BE2C (cell line): ENCODE data around the gene ATN1.
"Not testable (repeated sequence)": the region's sequence is repeated elsewhere in the genome, so short reads cannot be mapped to it uniquely, and the experiment has no call there.

Experiments
- DNase-seq: peaks from one replicate; pipeline ENCODE4 v3.0.0-alpha.2; 2020
- H3K27me3 ChIP-seq: fragments of 250-450 bp; sonication (Bioruptor Pico); 2 replicates; pipeline ENCODE4 v1.5.1; 2020; ENCODE audit warnings: mild to moderate bottlenecking
- H3K36me3 ChIP-seq: fragments of 250-450 bp; sonication (Bioruptor Pico); 2 replicates; pipeline ENCODE4 v1.5.1; 2020; ENCODE audit warnings: mild to moderate bottlenecking
- H3K4me1 ChIP-seq: fragments of 250-450 bp; sonication (Bioruptor Pico); 2 replicates; pipeline ENCODE4 v1.5.1; 2020
- H3K4me3 ChIP-seq: 2 replicates; pipeline ENCODE4 v1.5.1; 2011; ENCODE audit warnings: low read depth, low read length
- H3K9me3 ChIP-seq: fragments of 250-450 bp; sonication (Bioruptor Pico); 2 replicates; pipeline ENCODE4 v1.5.1; 2020
- TF ChIP-seq, protein P1 (sequence below): IDR thresholded peaks from 2 replicates; pipeline ENCODE4 v1.5.1; 2012; ENCODE audit warnings: mild to moderate bottlenecking, low read depth, low read length

ATN1 gene

DNA sequence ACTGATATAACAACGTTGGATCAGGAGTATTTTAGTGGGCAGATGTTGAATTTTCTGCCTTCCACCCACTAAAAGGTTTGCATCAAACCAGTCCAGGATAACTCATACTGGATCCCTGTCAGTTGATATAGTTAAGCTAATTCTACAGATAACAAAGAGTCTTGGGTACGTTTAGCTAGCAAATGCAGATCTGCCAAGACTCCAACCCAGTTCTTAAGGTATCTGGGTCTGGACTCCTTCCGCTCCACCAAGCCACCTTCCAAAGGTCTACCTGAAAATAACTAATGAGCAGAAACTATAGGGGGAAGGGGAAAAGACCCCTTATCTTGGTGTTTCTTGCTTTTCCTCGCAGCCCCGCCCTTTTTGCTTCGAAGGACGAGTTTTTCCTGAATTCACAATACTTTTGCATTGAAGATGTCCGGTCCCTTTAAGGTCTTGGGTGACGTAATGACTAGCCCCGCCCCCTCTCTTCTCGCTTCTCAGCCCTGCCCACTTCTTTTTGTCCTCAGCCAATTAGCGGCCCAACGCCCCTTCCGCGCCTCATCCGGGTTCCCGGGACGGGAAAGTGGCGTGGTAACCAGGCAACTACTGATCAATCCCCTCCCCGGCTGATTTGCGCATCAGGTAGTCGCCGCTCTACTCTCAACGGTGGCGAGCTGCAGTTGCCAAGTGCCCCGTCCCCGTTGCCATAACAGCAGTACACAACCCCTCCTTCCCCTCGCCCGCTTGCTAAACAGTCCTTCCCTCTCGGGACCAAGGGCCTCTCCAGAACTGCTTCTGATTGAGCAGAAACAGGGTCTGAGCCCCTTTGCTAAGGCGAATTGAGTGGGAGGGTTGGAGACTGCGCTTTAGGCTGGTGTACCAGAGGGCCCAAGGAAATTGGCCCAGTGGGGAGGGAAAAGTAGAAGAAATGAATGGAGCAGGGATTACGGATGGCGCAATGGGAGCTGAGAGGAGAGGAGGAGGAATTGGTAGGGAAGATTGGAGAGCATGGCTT lies 23.2 kb upstream of the ATN1 start, which contains the start of gene LRRC23:
Gene LRRC23, plus strand, starts transcription at position 543 of the 997 bp plus-strand sequence. CDS start 812 bp downstream, outside the sequence.
- TF ChIP-seq, protein P1, sequence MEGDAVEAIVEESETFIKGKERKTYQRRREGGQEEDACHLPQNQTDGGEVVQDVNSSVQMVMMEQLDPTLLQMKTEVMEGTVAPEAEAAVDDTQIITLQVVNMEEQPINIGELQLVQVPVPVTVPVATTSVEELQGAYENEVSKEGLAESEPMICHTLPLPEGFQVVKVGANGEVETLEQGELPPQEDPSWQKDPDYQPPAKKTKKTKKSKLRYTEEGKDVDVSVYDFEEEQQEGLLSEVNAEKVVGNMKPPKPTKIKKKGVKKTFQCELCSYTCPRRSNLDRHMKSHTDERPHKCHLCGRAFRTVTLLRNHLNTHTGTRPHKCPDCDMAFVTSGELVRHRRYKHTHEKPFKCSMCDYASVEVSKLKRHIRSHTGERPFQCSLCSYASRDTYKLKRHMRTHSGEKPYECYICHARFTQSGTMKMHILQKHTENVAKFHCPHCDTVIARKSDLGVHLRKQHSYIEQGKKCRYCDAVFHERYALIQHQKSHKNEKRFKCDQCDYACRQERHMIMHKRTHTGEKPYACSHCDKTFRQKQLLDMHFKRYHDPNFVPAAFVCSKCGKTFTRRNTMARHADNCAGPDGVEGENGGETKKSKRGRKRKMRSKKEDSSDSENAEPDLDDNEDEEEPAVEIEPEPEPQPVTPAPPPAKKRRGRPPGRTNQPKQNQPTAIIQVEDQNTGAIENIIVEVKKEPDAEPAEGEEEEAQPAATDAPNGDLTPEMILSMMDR: no peak
- Histone ChIP-seq H3K9me3 (no peaks in the 10 kb centered on the region), H3K36me3 (no peaks in the 10 kb centered on the region), H3K4me3 (peak within 1 kb of the TSS; percentile 84), H3K4me1 (peaks cover 7% of the 10 kb centered on the region), H3K27me3 (no peaks in the 10 kb centered on the region)
- DNase-seq: peak; percentile 97

DNA sequence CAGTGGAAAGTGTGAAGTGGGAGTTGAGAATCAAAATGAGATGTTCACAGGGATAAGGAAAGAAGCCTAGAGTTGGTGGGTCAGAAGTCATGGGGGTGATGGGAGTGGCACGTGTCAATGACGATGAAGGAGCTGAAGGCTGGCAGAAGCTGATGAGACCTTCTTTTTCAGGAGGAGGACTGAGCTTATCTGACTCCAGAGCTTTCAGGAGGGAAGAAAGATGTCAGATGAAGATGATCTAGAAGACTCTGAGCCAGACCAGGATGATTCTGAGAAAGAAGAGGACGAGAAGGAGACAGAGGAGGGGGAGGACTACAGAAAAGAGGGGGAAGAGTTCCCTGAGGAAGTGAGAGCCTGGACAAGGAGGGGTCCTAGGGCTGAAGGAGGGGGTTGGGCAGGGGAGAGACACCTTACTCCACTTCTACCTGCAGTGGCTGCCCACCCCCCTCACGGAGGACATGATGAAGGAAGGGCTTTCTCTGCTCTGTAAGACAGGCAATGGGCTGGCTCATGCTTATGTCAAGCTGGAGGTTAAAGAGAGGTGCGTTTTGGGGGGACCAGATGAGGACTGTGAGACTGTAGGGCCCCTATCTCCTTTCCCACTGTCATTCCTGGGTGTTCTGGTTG lies 22.2 kb upstream of the ATN1 start:
- no peak for DNase-seq
- Histone ChIP-seq H3K9me3 (no peaks in the 10 kb centered on the region), H3K27me3 (no peaks in the 10 kb centered on the region), H3K36me3 (no peaks in the 10 kb centered on the region), H3K4me3 (peak overlapping the region; percentile 84), H3K4me1 (peaks cover 7% of the 10 kb centered on the region)
- TF ChIP-seq, protein P1: no peak

DNA sequence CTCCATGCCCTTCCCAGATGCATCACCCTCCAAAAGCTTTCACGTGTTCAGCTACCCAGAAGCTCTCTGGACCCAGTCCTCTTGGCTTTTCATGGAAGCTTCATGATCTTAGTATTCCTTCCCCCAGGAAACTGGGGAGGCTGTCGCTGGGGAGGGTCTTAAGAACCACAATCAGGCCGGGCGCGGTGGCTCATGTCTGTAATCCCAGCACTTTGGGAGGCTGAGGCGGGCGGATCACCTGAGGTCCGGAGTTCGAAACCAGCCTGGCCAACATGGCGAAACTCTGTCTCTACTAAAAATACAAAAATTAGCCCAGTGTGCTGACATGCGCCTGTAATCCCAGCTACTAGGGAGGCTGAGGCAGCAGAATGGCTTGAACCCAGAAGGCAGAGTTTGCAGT lies 19.6 kb upstream of the ATN1 start:
- H3K4me1 ChIP-seq, H3K36me3 ChIP-seq, DNase-seq, H3K9me3 ChIP-seq, H3K27me3 ChIP-seq, H3K4me3 ChIP-seq: not testable (repeated sequence)

DNA sequence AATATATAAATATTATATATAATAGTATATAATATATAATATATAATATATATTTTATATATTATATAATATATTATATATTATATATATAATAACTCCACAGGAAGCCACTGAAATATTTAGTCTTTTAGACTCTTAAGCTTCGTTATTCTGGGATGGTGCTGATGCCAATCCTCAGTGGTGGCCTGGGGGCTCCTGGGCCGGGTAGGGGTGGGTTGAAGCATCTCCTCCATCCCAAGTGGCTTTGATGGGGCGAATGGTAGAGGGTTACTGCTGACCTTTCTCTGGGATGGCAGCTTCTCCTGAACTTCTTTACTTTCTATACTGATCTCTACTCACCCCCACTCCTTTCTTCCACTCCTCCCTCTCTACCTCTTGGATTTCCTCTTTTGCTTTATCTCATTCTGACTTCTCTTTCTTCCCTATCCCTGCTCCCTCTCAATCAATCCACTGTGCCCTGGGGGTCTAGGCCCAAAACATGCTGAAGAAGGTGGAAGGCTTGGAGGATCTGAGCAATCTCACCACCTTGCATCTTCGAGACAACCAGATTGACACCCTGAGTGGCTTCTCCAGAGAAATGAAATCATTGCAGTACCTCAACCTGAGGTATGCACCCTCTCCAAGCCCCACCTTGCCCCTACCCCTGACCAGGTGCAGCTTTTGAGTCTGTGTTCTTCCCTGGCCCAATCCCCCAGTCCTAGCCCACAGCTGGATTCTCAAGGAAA lies 18.2 kb upstream of the ATN1 start:
- DNase-seq: no peak
- Histone ChIP-seq H3K9me3 (no peaks in the 10 kb centered on the region), H3K36me3 (no peaks in the 10 kb centered on the region), H3K4me1 (peaks cover 3% of the 10 kb centered on the region; the same call in 1 of the 2 replicates), H3K4me3 (no peak overlapping the region), H3K27me3 (no peaks in the 10 kb centered on the region)
- TF ChIP-seq, protein P1: no peak

DNA sequence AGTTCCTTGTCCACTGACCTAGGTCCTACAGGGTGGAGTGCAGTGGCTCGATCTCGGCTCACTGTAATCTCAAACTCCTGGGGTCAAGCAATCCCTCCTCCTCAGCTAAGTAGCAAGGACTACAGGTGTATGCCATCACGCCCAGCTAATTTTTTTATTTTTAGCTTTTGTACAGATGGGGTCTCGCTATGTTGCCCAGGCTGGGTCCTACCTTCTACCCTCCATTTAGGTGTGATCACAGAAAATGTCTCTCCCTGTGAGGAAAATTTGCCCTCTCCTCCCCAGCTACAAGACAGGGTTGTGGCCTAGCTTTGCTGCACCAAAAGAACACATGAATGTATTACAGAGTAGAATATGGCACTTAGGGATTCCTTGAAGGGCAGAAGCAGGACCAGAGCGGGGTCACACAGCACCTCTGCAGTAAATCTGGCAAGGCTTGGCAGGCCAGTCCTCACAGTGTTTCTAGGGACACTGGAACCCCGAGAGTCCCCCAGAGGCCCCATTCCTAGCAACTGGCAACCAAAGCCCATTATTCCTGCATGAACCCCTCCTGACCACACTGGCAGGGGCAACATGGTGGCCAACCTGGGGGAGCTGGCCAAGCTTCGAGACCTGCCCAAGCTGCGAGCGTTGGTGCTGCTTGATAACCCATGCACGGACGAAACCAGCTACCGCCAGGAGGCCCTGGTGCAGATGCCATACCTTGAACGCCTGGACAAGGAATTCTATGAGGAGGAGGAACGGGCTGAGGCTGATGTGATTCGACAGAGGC lies 15.4 kb upstream of the ATN1 start:
- Histone ChIP-seq H3K4me1 (peaks cover 3% of the 10 kb centered on the region; the same call in 1 of the 2 replicates), H3K36me3 (peaks cover 12% of the 10 kb centered on the region), H3K9me3 (no peaks in the 10 kb centered on the region), H3K27me3 (no peaks in the 10 kb centered on the region), H3K4me3 (no peak overlapping the region)
- TF ChIP-seq, protein P1: no peak
- no peak for DNase-seq
